ENCODE measurements around the gene MAPK8IP3. TPM values are rescaled to one million over a fixed set of nuclear protein-coding genes. Genes with fewer than 3 reads are reported as not detected.

MAPK8IP3 gene
- polyA plus RNA-seq, 3 donors, result 1.1 to 185 (median 2.1) TPM

DNA sequence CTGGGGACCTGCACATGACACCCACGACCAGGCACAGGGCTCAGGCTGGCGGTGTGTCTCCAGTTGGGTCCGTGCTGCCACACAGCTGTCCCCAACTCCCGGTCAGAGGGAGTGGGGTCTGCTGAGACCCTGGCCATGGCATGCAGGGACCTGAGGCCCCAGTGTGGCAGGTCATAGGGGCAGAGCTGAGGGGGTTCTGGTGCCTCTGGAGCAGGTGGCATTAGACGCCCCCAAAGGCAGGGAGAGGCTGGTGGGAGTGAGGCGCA is 81.0 kb downstream of the MAPK8IP3 start:
- peaks cover 34% of the 10 kb centered on the region for H4K20me1 ChIP-seq (ENCODE audit: insufficient read depth, low read length)

DNA sequence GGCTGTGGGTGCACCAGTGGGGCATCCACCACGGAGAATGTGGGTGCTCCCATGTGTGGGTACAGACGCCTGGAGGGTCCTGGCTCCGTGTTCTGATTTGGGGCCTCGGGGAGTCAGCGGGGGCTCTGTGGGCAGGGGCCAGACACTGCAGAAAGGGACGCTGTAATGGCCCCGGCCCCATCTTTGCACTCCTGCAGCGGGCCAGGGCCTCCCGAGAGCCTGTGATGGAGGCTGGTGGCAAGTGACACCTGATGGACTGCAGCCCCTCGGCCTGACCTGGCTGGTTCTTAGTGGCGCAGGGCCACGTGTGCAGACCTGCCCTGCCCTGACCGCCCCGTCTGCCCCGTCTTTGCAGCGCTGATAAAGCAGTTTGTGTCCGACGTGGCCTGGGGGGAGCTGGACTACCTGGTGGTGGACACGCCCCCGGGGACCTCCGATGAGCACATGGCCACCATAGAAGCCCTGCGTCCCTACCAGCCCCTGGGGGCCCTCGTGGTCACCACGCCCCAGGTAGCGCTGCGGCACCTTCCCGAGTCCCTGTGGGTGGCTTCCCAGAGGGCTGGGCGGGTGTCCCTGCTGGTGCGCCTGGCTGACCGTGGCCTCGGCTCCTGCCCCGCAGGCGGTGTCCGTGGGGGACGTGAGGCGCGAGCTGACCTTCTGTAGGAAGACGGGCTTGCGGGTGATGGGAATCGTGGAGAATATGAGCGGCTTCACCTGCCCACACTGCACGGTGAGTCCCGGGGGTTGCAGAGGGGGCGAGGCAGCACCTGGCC is 81.5 kb downstream of the MAPK8IP3 start:
- Mint-ChIP-seq H3K4me3 (no peak overlapping the region), H3K27me3 (ENCODE audit: low read depth in 3 of 3) (no peaks in the 10 kb centered on the region), H3K27ac (peak overlapping the region in 1 of 7 donors; percentile 41), H3K9me3 (no peaks in the 10 kb centered on the region), H3K36me3 (peaks cover 18 to 55% of the 10 kb centered on the region in 2 donors), H3K4me1 (peaks cover 12% of the 10 kb centered on the region)
- Histone ChIP-seq H3K27ac (ENCODE audit: low read depth in 1 of 2, low read length in 2 of 2) (no peak overlapping the region), H3K4me2 (replicated peaks; ENCODE audit: extremely low read depth, low read length, poor library complexity, severe bottlenecking) (no peak overlapping the region), H3K79me2 (ENCODE audit: insufficient read depth, low read length) (peaks cover 39% of the 10 kb centered on the region), H4K20me1 (ENCODE audit: insufficient read depth, low read length) (peaks cover 33% of the 10 kb centered on the region), H3K9ac (ENCODE audit: insufficient read depth, low read length, poor library complexity, severe bottlenecking) (no peak overlapping the region), H3K36me3 (replicated peaks in 1 of 2; ENCODE audit: control insufficient read depth in 1 of 2, insufficient read depth in 2 of 2, low read length in 2 of 2) (peaks cover 42 to 44% of the 10 kb centered on the region in 2 donors), H3K4me3 (replicated peaks in 1 of 3; ENCODE audit: low read depth in 2 of 3, low read length in 3 of 3) (no peak overlapping the region), H3K4me1 (ENCODE audit: control insufficient read depth in 1 of 2, insufficient read depth in 2 of 2, low read length in 2 of 2) (peaks cover 12 to 14% of the 10 kb centered on the region in 2 donors), H3K9me3 (replicated peaks in 1 of 2; ENCODE audit: control insufficient read depth in 1 of 2, insufficient read depth in 1 of 2, low read length in 2 of 2) (no peaks in the 10 kb centered on the region), H2AFZ (ENCODE audit: insufficient read depth, low read depth, low read length, poor library complexity, severe bottlenecking) (no peak overlapping the region), H3K27me3 (ENCODE audit: control insufficient read depth in 2 of 2, insufficient read depth in 2 of 2, low read length in 2 of 2) (no peaks in the 10 kb centered on the region)
- WGBS (ENCODE audit: insufficient coverage), result 96% methylated on average over 44 of the region's 44 CpGs
- DNase-seq, result no peak
- TF ChIP-seq, protein P1, sequence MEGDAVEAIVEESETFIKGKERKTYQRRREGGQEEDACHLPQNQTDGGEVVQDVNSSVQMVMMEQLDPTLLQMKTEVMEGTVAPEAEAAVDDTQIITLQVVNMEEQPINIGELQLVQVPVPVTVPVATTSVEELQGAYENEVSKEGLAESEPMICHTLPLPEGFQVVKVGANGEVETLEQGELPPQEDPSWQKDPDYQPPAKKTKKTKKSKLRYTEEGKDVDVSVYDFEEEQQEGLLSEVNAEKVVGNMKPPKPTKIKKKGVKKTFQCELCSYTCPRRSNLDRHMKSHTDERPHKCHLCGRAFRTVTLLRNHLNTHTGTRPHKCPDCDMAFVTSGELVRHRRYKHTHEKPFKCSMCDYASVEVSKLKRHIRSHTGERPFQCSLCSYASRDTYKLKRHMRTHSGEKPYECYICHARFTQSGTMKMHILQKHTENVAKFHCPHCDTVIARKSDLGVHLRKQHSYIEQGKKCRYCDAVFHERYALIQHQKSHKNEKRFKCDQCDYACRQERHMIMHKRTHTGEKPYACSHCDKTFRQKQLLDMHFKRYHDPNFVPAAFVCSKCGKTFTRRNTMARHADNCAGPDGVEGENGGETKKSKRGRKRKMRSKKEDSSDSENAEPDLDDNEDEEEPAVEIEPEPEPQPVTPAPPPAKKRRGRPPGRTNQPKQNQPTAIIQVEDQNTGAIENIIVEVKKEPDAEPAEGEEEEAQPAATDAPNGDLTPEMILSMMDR (IDR thresholded peaks at IDR 0.05), result no peak
- intact Hi-C loops (cut with micrococcal nuclease), result loop anchor here in 1 of 2 donors (10.0 kb wide), 2 partner anchors 83 to 363 kb away; partner anchors contain the start of genes MAPK8IP3 and UQCC4

More for the DNA sequence above, 81.0 kb downstream of the MAPK8IP3 start:
- peaks cover 42 to 44% of the 10 kb centered on the region in 2 donors for H3K36me3 ChIP-seq (replicated peaks in 1 of 2; ENCODE audit: control insufficient read depth in 1 of 2, insufficient read depth in 2 of 2, low read length in 2 of 2)
- 97% methylated on average over 6 of the region's 6 CpGs for WGBS (ENCODE audit: insufficient coverage)
- H3K4me1 Mint-ChIP-seq, result peaks cover 12% of the 10 kb centered on the region
- DNase-seq, result no peak
- no peak overlapping the region for H3K4me2 ChIP-seq (replicated peaks; ENCODE audit: extremely low read depth, low read length, poor library complexity, severe bottlenecking)
- H3K4me3 Mint-ChIP-seq, result no peak overlapping the region
- H3K79me2 ChIP-seq (ENCODE audit: insufficient read depth, low read length), result peaks cover 39% of the 10 kb centered on the region
- peak overlapping the region in 1 of 7 donors; percentile 43 for H3K27ac Mint-ChIP-seq
- H3K4me1 ChIP-seq (ENCODE audit: control insufficient read depth in 1 of 2, insufficient read depth in 2 of 2, low read length in 2 of 2), result peaks cover 12 to 16% of the 10 kb centered on the region in 2 donors
- TF ChIP-seq, protein P1 (IDR thresholded peaks at IDR 0.05), result no peak
- H3K27ac ChIP-seq (ENCODE audit: low read depth in 1 of 2, low read length in 2 of 2), result no peak overlapping the region
- no peaks in the 10 kb centered on the region for H3K9me3 Mint-ChIP-seq
- peaks cover 18 to 55% of the 10 kb centered on the region in 2 donors for H3K36me3 Mint-ChIP-seq
- H3K9me3 ChIP-seq (replicated peaks in 1 of 2; ENCODE audit: control insufficient read depth in 1 of 2, insufficient read depth in 1 of 2, low read length in 2 of 2), result no peaks in the 10 kb centered on the region
- H3K27me3 Mint-ChIP-seq (ENCODE audit: low read depth in 3 of 3), result no peaks in the 10 kb centered on the region
- no peak overlapping the region for H3K4me3 ChIP-seq (replicated peaks in 1 of 3; ENCODE audit: low read depth in 2 of 3, low read length in 3 of 3)
- no peaks in the 10 kb centered on the region for H3K27me3 ChIP-seq (ENCODE audit: control insufficient read depth in 2 of 2, insufficient read depth in 2 of 2, low read length in 2 of 2)
- intact Hi-C loops (cut with micrococcal nuclease), result loop anchor here in 1 of 2 donors (10.0 kb wide), 2 partner anchors 82 to 362 kb away; partner anchors contain the start of genes MAPK8IP3 and UQCC4
- no peak overlapping the region for H3K9ac ChIP-seq (ENCODE audit: insufficient read depth, low read length, poor library complexity, severe bottlenecking)
- H2AFZ ChIP-seq (ENCODE audit: insufficient read depth, low read depth, low read length, poor library complexity, severe bottlenecking), result no peak overlapping the region
